ENCODE measurements around the gene MCC.

Gene MCC

DNA sequence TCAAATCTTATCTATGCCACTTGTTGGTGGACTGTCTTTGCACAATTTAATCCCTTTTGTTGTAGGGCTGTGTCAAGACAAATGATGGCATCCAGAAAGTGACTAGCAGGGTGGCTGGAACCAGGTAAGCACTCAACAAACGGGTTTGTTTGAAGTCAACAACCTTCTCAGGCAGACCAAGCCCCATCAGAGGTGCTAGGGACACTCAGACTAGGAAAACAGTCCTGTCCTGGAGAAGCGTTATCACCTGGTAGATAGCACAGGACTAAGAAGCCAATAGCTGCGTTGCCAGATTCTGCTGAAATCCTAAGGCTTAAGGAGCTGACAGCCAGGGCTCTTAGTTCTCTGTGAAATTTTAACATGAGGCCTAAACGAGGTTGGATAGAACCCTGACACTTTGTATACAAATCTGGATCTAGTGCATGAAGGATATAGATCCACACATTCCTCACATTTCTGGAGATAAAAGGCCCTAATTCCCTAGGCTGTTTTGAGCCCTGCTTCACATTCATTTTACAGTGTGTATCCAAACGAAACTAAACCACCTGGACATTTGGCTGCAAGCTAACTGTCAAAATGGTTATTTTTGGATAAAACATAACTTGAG, 331.9 kb downstream of the MCC start:
- DNase-seq, result no peak
- TF ChIP-seq GATA1 (IDR thresholded peaks at IDR 0.05; ENCODE audit: low read depth, low read length) (no peak), POLR2A (IDR thresholded peaks at IDR 0.05; ENCODE audit: low read length) (no peak)

DNA sequence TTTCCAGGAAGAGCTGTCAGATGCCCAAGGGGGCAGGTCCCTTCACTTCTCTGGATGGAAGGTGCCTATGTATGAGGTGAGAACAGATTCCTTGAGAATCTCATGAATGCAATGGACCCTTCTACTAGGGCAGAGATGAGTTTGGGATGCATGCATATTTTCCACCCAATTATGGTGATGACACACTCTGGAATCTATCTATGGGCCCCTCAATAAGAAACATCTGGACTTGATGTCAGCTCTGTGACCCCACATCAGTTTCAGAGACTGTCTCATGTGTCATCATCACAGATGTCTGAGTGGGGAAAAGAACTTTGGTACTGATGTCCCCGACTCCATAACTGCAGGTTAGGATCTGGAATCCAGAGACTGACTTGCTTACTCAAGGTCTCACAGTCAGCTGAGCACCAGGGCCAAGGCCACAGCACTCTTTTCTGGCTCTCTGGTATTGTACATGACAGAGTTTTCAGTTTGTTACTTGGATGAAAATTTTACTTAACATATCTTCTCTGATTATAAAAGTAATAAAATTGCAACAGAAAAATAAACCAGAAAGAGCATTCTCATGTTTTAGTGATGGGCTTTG, 334.6 kb downstream of the MCC start:
- TF ChIP-seq POLR2A (IDR thresholded peaks at IDR 0.05; ENCODE audit: low read length), result no peak
- TF ChIP-seq GATA1 (IDR thresholded peaks at IDR 0.05; ENCODE audit: low read depth, low read length), result no peak
- DNase-seq, result no peak

GRCh38 chr5:113152380-113152740, 335.9 kb downstream of the MCC start:
- TF ChIP-seq POLR2A (IDR thresholded peaks at IDR 0.05; ENCODE audit: low read length) (no peak), GATA1 (IDR thresholded peaks at IDR 0.05; ENCODE audit: low read depth, low read length) (no peak)
- no peak for DNase-seq

DNA sequence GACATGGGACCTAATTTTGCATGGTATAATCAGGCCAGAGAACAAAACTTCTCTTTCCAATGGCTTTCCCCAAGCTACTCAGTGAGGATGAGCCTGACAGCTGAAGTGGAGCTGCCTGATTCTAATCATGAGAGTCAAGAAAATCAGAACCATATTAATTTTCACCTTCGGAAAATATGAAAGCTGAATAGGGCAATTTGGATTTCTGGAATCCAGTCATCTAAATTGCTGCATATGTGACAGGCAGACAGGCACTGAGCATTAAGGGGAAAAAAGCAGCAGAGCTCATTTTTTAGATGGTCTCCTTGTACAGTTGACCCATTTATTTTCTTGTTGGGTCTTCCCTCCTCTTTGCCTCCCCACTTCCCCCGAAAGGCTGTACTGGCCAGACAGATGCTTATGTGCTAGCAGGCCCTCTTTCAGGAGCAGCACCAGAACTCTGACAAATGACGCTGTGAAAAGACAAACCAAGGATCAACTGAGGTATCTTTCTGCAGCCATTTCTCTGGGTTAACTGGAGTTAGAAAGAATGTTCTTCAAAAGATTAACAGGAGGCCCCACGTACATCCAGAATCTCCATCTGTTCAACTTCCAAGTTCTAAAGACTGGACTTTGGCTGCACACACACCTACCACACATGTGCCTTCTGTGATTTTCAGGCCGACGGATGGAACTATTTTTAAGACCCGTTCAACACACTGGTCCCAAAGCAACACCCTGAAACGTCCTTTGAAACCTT, 336.4 kb downstream of the MCC start:
- DNase-seq, result no peak
- TF ChIP-seq GATA1 (IDR thresholded peaks at IDR 0.05; ENCODE audit: low read depth, low read length), result no peak
- TF ChIP-seq POLR2A (IDR thresholded peaks at IDR 0.05; ENCODE audit: low read length), result no peak

GRCh38 chr5:113150821-113151220, 337.4 kb downstream of the MCC start:
- TF ChIP-seq POLR2A (IDR thresholded peaks at IDR 0.05; ENCODE audit: low read length) (no peak), GATA1 (IDR thresholded peaks at IDR 0.05; ENCODE audit: low read depth, low read length) (no peak)
- DNase-seq, result no peak

- TF ChIP-seq GATA1 (IDR thresholded peaks at IDR 0.05; ENCODE audit: low read depth, low read length) (no peak), POLR2A (IDR thresholded peaks at IDR 0.05; ENCODE audit: low read length) (no peak)
- no peak for DNase-seq
These were observed 338.0 kb downstream of the MCC start for GRCh38 chr5:113150221-113150620.

GRCh38 chr5:113147537-113147936, 340.7 kb downstream of the MCC start:
- DNase-seq, result no peak
- TF ChIP-seq POLR2A (IDR thresholded peaks at IDR 0.05; ENCODE audit: low read length), result no peak
- no peak for TF ChIP-seq GATA1 (IDR thresholded peaks at IDR 0.05; ENCODE audit: low read depth, low read length)

DNA sequence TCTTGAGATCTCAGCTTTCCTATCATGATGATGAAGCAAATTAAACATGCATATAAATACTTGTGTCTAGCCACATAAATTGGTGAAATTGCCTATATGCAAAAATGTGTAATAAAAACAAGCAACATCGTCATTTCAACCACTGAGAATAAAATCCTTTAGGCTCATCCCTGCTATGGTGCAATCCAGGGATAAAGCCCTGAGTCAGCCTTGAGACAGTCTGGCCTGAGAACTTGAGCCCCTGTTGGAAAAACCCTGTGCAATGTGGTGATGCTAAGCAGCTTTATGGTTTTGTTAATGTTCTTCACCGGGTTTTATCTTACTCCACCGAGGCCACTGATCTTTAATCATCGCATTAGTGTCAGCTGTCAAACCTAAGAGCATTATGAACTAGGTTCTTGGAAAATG, 341.1 kb downstream of the MCC start:
- no peak for DNase-seq
- TF ChIP-seq POLR2A (IDR thresholded peaks at IDR 0.05; ENCODE audit: low read length), result no peak
- TF ChIP-seq GATA1 (IDR thresholded peaks at IDR 0.05; ENCODE audit: low read depth, low read length), result no peak

GRCh38 chr5:113145757-113146387, 342.4 kb downstream of the MCC start:
- no peak for TF ChIP-seq GATA1 (IDR thresholded peaks at IDR 0.05; ENCODE audit: low read depth, low read length)
- TF ChIP-seq POLR2A (IDR thresholded peaks at IDR 0.05; ENCODE audit: low read length), result no peak

DNA sequence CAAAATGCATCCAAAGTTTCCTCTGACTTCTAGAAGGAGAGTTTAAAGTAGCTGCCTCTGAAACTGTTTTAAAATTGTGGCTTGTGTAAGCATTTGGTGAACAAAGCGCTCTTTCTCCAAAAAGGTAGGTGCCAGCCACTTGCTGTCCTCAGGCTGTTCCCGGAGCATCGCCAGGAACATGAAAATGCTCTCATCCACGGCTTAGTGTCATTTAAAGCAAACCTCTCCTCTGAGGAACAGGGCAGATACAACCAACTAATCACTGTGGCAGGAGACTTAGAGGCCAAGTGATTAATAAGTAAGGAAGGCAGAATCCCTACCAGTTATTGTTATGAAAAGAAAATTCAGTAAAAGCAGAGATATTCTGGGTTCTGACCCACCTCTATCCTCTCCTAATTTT, 346.1 kb downstream of the MCC start:
- TF ChIP-seq GATA1 (IDR thresholded peaks at IDR 0.05; ENCODE audit: low read depth, low read length) (no peak), POLR2A (IDR thresholded peaks at IDR 0.05; ENCODE audit: low read length) (no peak)
- no peak for DNase-seq

More at GRCh38 chr5:113145757-113146387, 342.4 kb downstream of the MCC start:
- no peak for DNase-seq

DNA sequence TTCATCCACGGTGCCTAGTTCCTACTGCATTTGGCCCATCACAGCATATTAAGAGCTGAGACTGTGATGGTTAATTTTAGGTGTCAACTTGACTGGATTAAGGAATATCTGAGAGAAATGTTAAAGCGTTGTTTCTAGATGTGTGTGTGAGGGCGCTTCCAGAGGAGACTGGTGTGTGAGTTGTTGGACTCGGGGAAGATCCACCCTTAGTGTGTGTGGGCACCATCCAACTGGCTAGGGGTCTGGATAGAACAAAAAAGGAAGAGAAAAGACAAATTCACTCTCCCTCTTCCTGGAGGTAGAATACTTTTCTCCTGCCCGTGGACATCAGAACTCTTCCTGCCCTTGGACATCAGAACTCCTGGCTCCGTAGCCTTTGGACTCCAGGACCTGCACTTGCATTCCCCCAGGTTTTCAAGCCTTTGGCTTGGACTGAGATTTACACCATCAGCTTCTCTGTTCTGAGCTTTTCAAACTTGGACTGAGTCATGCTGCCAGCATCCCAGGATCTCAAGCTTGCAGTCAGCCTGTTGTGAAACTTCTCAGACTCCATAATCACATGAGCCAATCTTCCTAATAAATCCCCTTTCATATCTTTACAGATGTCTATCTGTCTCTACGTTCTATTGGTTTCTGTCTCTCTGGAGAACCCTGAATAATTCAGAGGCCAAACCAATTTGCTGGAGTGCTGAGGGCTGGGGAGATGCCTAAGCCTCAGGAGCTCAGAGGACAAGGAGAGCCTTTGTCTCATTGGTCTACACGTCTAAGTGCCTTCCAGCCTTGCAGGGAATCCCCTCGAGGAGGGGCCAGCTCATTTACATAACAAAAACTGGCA, 347.2 kb downstream of the MCC start:
- DNase-seq, result no peak
- no peak for TF ChIP-seq GATA1 (IDR thresholded peaks at IDR 0.05; ENCODE audit: low read depth, low read length)
- TF ChIP-seq POLR2A (IDR thresholded peaks at IDR 0.05; ENCODE audit: low read length), result no peak

DNA sequence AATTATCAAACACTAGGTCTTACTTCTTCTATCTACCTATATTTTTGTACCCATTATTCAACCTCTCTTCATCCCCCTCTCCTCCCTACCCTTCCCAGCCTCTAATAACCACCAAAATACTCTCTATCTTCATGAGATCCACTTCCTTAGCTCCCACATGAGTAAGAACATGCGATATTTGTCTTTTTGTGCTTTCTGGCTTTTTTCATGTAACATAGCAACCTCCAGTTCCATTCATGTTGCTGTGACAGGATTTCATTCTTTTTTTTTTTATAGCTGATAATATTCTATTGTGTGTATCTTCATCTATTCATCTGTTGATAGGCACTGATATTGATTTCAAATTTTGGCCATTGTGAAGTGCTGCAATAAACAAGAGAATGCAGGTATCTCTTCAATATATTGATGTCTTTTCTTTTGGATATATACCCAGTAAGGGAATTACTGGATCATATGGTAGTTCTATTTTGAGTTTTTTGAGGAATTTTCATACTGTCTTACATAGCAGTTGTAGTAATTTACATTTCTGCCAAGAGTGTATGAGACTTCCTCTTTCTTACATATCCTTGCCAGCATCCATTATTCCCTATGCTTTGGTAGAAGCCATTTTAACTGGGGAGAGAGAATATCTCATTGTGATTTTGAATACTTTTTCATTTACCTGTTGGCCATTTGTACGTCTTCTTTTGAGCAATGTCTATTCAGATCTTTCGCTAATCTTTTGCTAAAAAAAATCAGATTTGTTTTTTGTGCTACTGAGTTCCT, 354.9 kb downstream of the MCC start:
- DNase-seq, result no peak
- no peak for TF ChIP-seq GATA1 (IDR thresholded peaks at IDR 0.05; ENCODE audit: low read depth, low read length)
- no peak for TF ChIP-seq POLR2A (IDR thresholded peaks at IDR 0.05; ENCODE audit: low read length)

DNA sequence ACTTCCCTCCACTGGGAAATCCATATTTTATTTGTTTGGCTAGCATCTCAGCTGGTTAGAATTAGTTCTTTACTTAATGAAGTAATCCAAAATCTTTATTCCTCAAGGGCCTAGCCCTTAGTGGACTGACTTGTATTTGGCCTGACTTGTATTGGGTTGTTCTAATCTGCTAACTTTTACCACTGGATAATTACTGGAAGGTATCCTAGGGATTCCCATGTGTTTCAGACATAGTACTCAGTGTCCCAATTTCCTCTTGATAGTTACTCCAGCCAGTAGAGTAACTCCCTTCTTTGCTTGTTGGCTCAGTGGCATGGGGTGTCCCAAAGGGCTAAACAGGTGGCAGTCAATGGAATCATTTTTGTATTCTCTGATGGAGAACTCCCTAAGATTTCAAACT, 355.7 kb downstream of the MCC start:
- TF ChIP-seq GATA1 (IDR thresholded peaks at IDR 0.05; ENCODE audit: low read depth, low read length), result no peak
- no peak for TF ChIP-seq POLR2A (IDR thresholded peaks at IDR 0.05; ENCODE audit: low read length)

More for the DNA sequence above, 355.7 kb downstream of the MCC start:
- DNase-seq, result no peak

All from erythroblast (primary cell).